GM18507 (cell line): ENCODE measurements around the gene RAD23B.

Source experiments
- DNase-seq: peaks from one replicate; pipeline ENCODE4 v3.0.0; 2011; ENCODE audit warnings: low read depth; ENCODE audit not compliant: insufficient read length; ENCODE audit errors: extremely low spot score
- FAIRE-seq: peaks from 2 replicates; lab custom pipeline; 2011; peaks lifted over from hg19 to GRCh38; lab: Jason Lieb, UNC

The RAD23B gene

GRCh38 chr9:107360098-107360497 is 77.0 kb downstream of the RAD23B start:
- no peak for FAIRE-seq
- no peak for DNase-seq

- FAIRE-seq (no peak), DNase-seq (no peak)
These were observed 78.7 kb downstream of the RAD23B start for GRCh38 chr9:107361816-107362215.

DNA sequence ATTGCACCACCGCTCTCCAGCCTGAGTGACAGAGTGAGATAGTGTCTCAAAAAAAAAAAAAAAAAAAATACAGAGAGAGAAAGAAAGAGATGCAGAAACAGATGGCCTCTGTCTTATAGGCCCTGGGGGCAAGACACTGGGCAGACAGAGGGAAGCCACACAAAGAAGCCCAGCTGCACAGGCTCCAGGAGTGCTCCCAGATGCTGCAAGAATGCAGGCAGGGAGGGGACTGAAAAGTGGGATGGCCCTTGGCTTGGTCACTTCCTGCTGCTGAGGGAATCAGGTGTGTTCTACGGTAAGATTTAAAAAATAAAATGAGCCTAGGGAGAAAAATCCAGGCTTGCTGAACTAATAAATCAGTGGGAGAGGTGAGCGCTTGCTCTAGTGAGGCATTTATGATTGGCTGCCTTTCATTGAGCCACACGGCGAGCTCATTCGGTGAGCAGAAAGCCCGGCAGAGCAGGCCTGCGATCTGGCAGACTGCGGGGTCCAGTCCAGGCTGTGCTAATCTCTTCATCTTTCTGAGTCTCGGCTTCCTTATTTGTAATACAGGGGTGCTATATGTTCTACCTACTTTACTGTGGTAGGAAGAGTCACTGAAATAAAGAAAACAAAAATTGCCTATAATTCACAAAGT is 80.6 kb downstream of the RAD23B start:
- FAIRE-seq (no peak), DNase-seq (no peak)

DNA sequence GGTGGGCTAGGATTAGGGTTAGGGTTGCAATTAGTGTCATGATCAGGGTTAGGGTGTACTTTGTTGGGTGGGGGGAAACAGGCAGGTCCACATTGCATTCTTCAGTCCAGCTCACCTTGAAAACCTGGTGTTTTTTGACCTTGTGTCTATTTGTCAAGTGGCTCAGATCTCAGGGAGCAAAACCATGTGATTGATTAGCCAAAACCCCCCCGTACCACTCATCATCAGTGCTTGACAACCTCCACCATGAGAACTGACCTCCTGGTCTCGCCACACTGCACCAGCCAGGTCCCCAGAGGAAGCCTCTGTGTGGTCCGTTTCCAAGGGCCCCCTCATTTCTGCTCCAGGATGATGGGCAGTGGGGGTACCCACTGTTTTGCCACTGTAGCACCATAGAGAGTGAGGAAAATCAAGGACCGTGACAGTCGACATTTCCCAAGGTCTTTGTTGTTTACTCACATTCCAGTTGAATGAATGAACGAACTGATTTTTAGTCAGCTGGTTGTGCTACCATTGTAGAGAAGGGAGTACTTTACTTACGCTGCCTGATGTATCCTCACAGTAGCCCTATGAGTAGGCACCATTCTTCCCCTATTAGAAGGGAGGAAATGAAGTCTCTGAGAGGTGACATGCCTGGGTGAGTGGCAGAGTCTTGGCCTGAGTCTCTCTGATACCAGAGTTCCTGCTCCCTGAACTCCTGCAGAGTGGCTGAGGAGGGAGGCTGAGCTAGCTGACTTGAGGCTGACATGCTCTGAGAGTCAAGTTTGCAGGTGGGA is 84.8 kb downstream of the RAD23B start:
- FAIRE-seq: no peak
- no peak for DNase-seq

DNA sequence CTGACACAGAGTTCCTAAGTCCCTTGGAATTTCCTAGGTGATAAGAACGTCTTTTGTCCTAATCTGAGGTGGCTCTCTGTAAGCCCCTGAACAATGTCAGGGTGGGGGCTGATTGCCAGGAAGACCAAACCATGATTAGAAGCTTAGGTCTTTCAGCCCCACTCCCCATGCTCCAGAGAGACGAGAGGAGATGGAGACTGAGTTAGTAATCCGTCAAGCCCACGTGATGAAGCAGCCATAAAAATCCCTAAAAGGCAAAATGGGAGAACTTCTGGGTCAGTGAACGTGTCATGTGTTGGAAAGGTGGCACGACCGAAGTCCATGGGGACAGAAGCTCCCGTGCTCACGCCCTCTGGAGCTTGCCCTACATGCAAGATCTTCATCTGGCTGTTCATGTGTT is 85.6 kb downstream of the RAD23B start:
- no peak for DNase-seq
- FAIRE-seq: no peak

GRCh38 chr9:107373809-107374208 is 90.7 kb downstream of the RAD23B start:
- FAIRE-seq (no peak), DNase-seq (no peak)

DNA sequence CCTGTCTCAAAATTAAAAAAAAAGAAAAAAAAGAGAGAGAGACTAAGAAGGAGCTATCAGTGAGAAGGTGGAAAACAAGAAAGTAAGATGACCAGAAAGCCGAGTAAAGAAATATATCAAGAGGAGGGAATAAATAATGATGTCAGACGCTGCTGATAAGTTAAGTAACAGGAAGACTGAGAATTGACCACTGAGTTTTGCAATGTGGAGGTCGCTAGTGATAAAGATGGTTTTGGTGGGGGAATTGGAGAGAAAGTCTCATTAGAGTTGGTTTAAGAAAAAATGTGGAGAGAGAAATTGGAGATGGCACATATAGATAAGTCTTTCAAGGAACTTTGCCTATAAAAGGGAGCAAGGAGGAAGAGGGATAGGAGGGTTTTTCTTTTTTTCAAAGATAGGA is 91.9 kb downstream of the RAD23B start:
- FAIRE-seq (no peak), DNase-seq (no peak)

GRCh38 chr9:107375651-107376369 is 92.7 kb downstream of the RAD23B start:
- no peak for DNase-seq
- FAIRE-seq: no peak

- no peak for DNase-seq
- FAIRE-seq: no peak
These were observed 94.9 kb downstream of the RAD23B start for GRCh38 chr9:107378006-107378405.
